Testis (tissue), 2 donors: ENCODE data around the gene SLK.

ENCODE experiments used
- POLR2A ChIP-seq: fragments of 450-650 bp; IDR thresholded peaks from one replicate; pipeline ENCODE4 v1.6.1; 2017; ENCODE audit warnings: antibody characterized with exemption, mild to moderate bottlenecking, moderate library complexity
- TF ChIP-seq, protein P1 (sequence below), 3 experiments: fragments of 450-650 bp in 2 of 3; fragments of 200-600 bp in 1 of 3; sonication (generic) in 1 of 3; IDR thresholded peaks; one replicate each; pipeline ENCODE4 v1.5.1; 2016 to 2019; ENCODE audit warnings: antibody characterized with exemption in 3 of 3, mild to moderate bottlenecking in 2 of 3, moderate library complexity in 1 of 3

DNA sequence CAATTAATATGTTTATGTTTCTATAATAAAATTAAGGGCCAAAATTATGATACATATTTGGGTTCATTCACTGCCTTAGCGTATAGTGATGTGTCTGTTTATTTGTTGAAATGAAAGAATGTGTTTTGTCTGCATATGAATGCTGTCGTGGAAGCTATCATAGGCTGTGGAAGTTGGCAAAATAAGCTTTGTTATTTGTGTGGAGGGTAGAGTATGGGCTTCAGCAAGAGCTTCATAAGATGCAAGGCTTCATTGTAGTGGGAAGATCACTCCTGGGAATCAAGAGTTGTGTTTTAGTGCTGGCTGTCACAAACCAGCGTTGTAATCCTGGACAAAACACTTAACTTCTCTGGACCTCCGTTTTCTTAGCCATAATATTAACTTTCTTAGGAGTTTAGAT lies 2.5 kb downstream of the SLK start:
- no peak for TF ChIP-seq POLR2A
- TF ChIP-seq, protein P1, sequence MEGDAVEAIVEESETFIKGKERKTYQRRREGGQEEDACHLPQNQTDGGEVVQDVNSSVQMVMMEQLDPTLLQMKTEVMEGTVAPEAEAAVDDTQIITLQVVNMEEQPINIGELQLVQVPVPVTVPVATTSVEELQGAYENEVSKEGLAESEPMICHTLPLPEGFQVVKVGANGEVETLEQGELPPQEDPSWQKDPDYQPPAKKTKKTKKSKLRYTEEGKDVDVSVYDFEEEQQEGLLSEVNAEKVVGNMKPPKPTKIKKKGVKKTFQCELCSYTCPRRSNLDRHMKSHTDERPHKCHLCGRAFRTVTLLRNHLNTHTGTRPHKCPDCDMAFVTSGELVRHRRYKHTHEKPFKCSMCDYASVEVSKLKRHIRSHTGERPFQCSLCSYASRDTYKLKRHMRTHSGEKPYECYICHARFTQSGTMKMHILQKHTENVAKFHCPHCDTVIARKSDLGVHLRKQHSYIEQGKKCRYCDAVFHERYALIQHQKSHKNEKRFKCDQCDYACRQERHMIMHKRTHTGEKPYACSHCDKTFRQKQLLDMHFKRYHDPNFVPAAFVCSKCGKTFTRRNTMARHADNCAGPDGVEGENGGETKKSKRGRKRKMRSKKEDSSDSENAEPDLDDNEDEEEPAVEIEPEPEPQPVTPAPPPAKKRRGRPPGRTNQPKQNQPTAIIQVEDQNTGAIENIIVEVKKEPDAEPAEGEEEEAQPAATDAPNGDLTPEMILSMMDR (IDR thresholded peaks at IDR 0.05), result no peak
